ENCODE results near the gene TMEM121.

Gene TMEM121

DNA sequence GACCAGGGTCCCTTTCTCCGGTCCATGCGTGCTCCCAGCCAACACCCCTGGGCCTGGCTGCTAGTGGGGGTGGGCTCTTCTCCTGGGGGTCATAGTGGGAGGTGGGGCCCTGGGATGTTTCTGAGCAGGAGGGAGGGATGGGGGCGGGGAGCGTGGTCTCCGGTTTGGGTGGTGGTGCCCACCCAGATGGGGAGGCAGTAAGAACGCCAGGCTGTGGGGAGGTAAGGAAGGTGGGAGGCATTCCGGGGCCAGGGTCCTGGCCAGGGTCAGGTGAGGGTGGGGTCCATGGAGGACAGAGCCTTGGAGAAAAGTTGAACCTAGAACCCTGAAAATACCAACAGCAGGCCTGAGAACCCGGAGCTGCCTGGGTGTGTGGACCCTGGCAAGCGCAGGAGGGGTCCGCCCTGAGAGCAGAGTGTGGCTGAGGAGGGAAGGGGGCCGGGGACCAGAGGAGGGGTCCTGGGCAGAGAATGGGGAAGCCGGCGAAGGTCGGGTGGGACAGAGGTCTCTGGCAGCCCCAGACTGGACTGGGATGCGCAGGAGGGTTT is 46.1 kb upstream of the TMEM121 start:
- in situ Hi-C loops (cut with MboI; ENCODE audit: low pct_unique_long_range_greater_than_20kb, low sequenced_read_pairs, unreplicated experiment): no loop called here
- no peak for DNase-seq (ENCODE audit: low spot score)
- no peak for TF ChIP-seq CTCF (IDR thresholded peaks at IDR 0.05; ENCODE audit: extremely low read depth, insufficient read depth, missing control alignments)

DNA sequence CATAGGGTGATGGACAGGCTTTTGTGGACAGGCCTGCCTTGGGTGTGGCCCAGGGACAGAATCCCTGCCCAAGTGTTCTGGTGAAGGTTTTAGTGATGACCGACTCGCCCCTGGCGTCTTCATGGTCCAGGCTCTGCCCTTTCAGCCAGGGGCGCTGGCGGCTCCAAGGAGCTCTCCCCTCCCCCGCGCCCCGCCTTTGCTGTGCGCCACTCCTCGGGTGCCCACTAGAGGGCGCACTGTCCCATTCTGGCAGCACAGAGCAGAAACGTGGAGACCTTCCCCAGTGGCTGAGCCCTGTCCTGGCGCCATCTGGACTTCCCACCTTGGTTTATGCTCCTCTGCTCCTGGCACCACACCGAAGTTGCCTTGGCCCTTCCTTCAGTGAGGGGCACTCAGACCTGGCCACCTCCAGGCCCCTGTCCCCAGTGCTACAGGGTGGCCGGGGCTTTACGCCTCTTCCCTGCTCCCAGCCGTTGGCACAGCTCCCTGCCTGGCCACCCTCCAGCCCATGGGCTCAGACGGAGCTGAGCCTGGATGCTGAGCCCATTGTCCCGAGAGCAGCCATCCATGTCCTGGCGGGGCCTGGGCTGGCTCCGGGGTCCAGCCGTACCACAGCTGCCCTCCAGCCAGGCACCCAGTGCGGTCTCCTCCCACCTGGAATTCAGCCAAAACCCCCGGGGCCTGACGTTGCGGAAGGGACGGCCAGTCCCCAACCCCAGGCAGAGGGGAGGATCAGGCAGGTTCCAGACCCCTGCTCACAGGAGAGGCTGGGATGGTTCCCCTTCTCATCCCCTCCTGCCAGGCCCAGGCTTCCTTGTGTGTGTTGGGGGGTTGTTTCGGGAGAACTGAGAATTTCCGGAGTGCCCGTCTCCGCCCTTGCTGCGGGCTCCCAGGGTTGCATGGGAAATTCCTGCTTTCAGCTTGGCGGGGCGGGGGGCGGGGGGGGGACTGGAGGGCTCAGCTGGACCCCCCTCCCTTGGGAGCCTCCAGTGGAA is 45.3 kb upstream of the TMEM121 start:
- peak; percentile 99 for TF ChIP-seq CTCF (IDR thresholded peaks at IDR 0.05; ENCODE audit: extremely low read depth, insufficient read depth, missing control alignments)
- in situ Hi-C loops (cut with MboI; ENCODE audit: low pct_unique_long_range_greater_than_20kb, low sequenced_read_pairs, unreplicated experiment): no loop called here
- peak; percentile 95 for DNase-seq (ENCODE audit: low spot score)

DNA sequence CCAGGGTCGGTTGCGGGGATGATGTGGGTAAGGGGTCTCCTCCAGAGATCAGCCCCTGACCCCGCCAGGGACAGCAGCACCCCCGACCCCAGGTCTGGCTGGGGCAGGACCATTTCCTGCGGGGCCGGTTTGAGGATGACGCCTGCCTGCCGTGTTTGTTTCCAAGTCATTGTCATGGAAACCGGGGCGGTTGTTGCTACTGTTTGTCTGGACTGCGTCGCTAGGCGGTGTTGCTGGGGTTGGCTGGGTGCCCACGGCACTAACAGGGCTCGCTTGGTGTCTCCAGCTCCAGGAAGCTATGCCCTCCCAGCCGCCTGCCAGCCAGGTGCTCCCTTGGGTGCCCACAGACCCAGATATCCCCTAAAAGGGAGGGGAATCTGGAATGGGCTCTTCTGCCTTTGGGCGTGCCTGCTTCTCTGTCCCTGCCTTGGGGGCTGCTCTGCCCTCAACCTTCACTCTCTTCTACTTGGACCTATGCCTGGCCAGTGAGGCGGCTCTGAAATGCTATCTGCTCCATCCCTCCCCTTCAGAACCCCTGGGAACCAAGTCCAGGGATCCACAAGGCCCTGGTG is 44.4 kb upstream of the TMEM121 start:
- in situ Hi-C loops (cut with MboI; ENCODE audit: low pct_unique_long_range_greater_than_20kb, low sequenced_read_pairs, unreplicated experiment): no loop called here
- TF ChIP-seq CTCF (IDR thresholded peaks at IDR 0.05; ENCODE audit: extremely low read depth, insufficient read depth, missing control alignments): peak; percentile 16
- peak; percentile 97 for DNase-seq (ENCODE audit: low spot score)

GRCh38 chr14:105482486-105483110 is 43.8 kb upstream of the TMEM121 start:
- DNase-seq (ENCODE audit: low spot score): no peak
- in situ Hi-C loops (cut with MboI; ENCODE audit: low pct_unique_long_range_greater_than_20kb, low sequenced_read_pairs, unreplicated experiment): no loop called here
- no peak for TF ChIP-seq CTCF (IDR thresholded peaks at IDR 0.05; ENCODE audit: extremely low read depth, insufficient read depth, missing control alignments)

GRCh38 chr14:105483300-105484068 is 42.9 kb upstream of the TMEM121 start:
- TF ChIP-seq CTCF (IDR thresholded peaks at IDR 0.05; ENCODE audit: extremely low read depth, insufficient read depth, missing control alignments): no peak
- in situ Hi-C loops (cut with MboI; ENCODE audit: low pct_unique_long_range_greater_than_20kb, low sequenced_read_pairs, unreplicated experiment): no loop called here
- no peak for DNase-seq (ENCODE audit: low spot score)
